DMS 273 treated with DMSO at 0.1 percent for 48 hours (cell line): Measurements from ENCODE around the gene DCUN1D3.
"Not testable (repeated sequence)": the region's sequence is repeated elsewhere in the genome, so short reads cannot be mapped to it uniquely, and the experiment has no call there.

Source experiments
- DNase-seq: peaks from one replicate; lab custom pipeline; 2025; lab: John Stamatoyannopoulos, UW

Gene DCUN1D3

DNA sequence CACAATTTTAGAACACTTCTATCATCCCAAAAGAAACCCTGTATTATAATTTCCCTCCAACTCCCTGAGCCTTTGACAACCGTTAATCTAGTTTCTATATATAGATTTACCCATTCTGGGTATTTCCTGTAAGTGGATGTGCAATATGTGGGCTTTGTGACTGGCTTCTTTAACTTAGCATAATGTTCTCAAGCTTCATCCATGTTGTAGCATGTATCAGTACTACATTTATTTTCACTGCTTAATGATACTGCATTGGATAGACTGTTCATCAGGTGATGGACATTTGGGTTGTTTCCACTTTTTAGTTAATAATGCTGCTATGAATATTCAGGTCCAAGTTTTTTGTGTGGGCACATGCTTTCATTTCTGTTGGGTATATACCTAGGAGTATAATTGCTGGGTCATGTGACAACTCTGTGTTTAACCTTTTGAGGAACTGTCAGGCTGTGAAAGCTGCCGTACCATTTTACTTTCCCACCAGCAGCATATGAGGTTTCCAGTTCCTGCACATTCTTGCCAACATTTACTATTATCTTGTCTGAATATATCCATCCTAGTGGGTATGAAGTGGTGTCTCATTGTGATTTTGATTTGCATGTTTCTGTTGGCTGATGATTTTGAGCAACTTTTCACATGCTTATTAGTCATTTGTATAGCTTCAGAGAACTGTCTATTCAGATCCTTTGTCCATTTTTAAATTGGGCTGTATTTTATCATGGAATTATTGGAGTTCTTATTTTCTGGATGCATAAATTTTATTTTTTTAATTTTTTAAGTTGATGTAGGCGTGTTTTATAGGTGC, 77.4 kb downstream of the DCUN1D3 start:
- DNase-seq, result no peak

DNA sequence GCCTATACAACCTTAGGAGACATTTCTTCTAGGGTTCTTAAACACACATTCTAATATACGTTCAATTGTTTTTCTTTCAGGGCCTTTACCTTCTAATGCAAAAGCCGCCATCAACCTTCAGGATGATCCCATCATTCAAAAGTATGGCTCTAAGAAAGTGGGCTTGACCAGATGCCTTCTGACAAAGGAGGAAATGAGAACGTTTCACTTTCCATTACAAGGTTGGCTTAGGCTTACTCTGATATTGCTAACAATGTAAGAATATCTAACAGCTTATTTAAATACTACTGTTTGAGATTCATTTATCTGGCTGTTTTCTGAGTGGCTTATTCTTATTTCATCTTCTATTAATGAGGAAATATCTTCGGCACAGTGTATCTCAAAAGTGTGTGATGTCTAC, 78.5 kb downstream of the DCUN1D3 start:
- DNase-seq, result no peak

DNA sequence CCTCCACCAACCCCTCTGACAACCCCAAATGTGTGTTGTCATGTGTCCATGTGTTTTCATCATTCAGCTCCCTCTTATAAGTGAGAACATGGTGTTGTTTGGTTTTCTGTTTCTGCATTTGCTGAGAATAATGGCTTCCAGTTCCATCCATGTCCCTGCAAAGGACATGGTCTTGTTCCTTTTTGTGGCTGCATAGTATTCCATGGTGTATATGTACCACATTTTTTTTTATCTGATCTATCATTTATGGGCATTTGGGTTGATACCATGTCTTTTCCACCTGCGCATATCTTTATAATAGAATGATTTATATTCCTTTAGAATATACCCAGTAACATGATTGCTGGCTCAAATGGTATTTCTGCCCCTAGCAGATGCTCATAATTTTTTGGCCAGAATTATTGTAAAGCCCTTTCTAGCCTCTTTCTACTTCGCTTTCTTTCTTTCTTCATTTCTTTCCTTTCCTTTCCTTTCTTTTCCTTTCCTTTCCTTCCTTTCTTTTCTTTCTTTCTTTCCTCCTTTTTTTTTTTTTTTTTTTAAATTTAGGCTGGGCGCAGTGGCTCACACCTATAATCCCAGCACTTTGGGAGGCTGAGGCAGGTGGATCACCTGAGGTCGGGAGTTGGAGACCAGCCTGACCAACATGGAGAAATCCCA, 81.1 kb downstream of the DCUN1D3 start:
- DNase-seq, result no peak

DNA sequence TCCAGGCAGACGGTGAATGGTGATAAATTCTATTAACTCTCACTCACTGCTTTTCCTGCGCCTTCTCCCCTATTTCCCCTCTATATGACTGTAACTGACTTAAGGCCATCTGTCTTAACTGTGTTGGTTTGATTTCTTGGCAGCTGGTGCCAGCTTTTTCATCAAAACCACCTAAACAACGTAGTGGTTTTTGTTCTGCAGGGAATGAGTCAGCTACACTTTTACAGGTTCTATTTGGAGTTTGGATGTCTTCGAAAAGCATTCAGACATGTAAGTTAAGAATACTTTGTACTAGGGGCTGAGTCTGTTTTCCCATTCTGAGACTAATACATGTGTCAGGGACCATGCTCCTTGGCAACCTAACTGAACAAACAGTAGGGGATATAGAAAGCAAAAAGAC, 85.4 kb downstream of the DCUN1D3 start:
- peak; percentile 63 for DNase-seq

DNA sequence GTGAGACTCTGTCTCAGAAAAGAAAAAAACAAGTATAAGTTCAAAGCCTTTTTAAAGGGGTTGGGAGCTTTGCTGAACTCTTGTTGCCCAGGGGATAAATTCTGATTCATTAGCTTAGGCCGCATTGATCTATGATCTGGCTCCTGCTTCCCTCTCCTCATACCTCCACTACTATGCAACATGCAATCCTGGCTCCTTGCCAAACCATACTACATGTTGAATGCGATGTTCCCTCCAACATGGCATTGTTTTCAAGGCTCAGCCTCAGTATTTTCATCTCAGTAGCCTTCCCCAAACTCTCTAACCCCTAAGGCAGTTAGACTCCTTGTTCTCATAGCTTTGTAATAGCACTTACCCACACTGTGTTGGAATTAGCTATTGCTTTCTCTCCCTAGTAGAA, 87.6 kb downstream of the DCUN1D3 start:
- no peak for DNase-seq

DNA sequence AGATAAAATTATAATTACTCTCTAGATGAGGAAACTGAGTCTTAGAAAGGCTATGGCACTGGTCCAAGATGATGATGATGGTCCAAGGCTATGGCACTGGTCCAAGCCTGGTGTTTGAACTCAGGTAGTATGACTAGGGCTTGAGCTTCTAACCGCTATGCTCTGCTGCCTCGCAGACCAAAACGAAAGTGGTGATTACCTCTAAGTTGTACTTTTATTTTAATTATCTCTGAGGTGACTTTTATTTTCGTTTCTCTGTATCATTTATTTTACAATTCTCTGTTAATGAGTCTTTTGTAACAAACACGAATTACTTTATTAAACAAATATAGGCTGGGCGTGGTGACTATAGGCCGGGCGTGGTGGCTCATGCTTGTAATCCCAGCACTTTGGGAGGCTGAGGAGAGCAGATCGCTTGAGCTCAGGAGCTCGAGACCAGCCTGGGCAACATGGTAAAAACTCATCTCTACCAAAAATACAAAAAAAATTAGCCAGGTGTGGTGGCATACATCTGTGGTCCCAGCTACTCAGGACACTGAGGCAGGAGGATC, 88.2 kb downstream of the DCUN1D3 start:
- DNase-seq, result no peak

DNA sequence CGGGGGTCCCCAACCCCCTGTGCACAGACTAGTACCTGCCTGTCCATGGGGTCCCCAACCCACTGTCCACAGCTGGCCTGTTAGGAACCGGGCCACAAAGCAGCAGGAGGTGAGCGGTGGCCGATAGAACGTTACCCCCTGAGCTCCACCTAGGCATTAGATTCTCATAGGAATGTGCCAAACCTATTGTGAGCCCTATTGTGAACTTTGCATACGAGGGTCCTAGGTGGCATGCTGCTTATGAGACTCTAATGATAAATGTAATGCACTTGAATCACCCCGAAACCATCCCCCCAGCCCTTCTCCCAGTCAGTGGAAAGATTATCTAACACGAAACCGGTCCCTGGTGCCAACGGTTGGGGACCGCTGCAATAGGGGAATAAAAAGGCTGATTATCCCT, 92.3 kb downstream of the DCUN1D3 start:
- DNase-seq, result no peak

DNA sequence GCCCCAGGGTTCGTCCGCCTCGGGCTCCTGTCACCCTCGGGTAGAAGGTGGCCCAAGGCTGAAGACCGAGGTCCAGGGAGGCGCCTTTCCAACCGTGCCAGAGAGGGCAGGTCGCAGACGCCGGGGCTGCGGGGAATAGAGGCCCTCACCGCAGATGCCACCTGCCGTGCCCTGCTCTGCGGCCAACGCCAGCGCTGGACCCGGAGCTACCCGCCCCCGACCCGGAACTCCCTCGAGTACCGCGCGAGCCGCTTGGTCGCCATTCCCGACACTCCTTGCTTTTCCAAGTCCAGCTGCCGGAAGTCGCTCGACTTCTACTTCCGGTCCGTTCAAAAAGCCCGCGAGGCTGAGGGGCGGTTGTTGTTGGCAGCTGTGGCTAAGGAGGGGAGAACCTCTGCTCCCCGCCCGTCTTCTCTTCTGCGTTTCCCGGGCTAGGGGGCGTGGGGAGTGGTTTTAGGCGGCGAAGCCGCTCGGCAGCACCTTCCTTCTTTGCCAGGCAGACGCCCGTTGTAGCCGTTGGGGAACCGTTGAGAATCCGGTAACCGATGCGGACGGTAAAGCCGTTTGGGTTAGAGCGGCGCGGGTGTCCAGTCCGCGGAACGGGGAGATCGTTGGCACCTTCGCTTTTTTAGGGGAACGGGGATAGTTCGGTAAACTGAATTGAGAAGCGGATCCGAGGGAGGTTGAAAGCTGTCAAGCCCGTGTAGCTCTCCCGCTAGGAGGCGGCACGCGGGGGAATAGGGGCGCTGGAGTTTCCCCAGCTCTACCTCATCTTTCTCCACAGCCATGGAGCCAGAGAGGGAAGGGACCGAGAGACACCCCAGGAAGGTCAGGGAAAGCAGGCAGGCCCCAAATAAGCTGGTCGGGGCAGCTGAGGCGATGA, 93.7 kb downstream of the DCUN1D3 start, which contains the start of the genes ERI2 and REXO5:
Gene ERI2 (minus strand): TSS at position 305 of the 883 bp plus-strand sequence. CDS start 42 bp downstream, at position 263.
Gene REXO5 (plus strand): TSS at position 360 of the 883 bp plus-strand sequence. CDS start 427 bp downstream, at position 787.
- DNase-seq, result peak; percentile 91

DNA sequence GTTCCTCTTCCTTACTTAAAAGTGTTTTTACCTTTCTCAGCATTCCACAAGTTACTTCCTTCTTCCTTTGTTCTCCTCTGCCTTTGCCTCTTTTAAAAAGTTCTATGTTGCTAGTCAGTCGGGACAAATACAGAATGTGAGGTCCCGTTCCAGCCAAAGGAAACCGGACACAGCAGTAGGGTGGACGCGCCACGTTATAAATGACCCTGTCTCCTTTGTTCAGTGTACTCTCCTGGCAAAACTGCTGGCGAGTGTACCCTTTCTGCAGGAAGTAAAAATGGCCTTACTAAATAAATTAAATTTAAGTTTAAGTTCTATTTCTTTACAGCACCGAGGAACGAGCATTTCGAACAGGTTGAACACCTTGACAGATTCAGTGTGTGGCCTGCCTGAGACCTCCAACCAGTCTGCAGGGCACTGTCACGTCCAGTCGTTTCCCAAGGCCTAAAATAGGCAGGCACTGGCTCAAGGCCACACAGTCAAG, 94.4 kb downstream of the DCUN1D3 start:
- not testable (repeated sequence) for DNase-seq
